WI38 (cell line): ENCODE measurements around the gene CCDC27.

Experiments used
- H3K4me3 ChIP-seq: 2 replicates; pipeline ENCODE4 v1.5.1; 2011; ENCODE audit warnings: low read depth, mild to moderate bottlenecking, control low read depth, low read length
- TF ChIP-seq, protein P1 (sequence below): IDR thresholded peaks from 2 replicates; pipeline ENCODE4 v1.5.1; 2012; ENCODE audit warnings: low read depth, mild to moderate bottlenecking, control low read depth, low read length

The CCDC27 gene

DNA sequence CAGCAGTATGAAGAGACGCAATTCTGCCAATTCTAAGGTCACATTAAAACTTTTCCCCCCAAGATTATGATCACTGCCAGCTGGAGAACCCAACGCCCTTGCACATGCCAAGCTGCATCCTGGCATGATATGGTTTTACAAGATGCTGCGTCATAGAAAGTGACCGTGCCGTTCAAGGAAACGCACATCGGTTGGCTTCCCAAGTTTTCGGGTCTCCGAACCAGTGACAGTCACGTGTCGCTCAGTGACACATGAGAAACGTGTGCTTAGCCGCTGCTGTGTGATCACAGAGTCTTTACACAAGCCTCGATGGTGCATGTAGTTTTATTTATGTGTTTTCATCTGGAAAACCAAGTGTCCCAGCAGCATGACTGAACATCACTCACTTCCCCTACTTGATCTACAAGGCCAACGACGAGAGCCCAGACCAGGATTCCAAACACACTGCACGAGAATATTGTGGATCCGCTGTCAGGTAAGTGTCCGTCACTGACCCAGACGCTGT is 27.7 kb downstream of the CCDC27 start:
- no peak overlapping the region for H3K4me3 ChIP-seq
- TF ChIP-seq, protein P1, sequence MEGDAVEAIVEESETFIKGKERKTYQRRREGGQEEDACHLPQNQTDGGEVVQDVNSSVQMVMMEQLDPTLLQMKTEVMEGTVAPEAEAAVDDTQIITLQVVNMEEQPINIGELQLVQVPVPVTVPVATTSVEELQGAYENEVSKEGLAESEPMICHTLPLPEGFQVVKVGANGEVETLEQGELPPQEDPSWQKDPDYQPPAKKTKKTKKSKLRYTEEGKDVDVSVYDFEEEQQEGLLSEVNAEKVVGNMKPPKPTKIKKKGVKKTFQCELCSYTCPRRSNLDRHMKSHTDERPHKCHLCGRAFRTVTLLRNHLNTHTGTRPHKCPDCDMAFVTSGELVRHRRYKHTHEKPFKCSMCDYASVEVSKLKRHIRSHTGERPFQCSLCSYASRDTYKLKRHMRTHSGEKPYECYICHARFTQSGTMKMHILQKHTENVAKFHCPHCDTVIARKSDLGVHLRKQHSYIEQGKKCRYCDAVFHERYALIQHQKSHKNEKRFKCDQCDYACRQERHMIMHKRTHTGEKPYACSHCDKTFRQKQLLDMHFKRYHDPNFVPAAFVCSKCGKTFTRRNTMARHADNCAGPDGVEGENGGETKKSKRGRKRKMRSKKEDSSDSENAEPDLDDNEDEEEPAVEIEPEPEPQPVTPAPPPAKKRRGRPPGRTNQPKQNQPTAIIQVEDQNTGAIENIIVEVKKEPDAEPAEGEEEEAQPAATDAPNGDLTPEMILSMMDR, result no peak

DNA sequence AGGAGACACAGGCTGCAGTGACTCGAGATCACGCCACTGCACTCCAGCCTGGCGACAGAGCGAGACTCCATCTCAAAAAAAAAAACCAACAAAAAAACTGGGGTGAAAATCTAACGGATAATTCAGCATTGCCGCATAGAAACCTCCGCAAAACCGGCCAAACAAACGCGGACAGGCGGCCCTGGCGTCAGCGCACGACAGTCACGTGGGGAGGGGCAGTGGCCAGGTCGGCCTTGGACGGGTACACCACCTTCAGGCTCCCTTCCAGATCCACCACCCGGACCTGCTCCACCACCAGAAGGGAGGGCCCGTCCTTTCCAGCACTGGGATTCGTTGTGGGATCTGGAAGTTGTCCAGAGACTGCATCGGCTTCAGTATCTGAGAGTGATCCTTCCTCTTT is 28.7 kb downstream of the CCDC27 start:
- no peak overlapping the region for H3K4me3 ChIP-seq
- TF ChIP-seq, protein P1, result no peak

DNA sequence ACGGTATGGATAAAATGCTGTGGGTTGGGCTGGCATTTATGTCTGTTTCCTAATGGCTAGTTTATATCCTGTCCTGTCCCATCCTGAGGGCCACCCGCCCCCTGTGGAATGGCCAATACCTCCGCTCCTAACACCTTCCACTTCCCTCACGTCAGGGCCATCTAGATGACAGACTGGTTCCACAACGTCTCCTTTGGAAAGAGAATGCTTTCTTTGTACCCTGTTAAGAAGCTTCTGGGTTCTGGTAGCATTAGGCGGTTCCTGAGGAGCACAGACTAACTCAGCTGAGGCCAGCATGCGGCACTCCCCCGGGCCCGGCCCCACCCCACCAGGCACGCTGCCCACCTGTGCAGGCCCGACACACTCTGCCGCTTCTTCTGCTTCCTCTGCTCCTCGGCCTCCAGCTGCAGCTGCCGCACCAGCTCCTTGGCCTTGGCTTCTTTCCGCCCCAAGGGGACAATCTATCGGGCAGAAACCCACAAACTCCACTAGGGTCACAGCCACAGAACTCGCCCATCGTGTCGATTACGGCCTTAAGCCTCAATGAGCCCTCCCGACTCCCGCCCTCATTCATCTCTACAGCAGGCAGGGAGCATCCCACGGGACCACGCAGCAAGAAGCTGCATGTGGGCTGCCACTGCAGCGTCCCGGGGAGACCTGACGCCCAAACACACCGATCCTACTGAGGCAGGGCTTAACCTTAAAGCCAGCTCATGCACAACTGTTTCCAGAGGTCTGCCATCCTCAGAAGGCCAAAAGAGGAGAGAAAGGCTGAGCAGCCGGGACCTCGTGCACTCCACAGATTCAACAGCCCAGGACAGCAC is 31.6 kb downstream of the CCDC27 start:
- H3K4me3 ChIP-seq, result no peak overlapping the region
- TF ChIP-seq, protein P1, result no peak

DNA sequence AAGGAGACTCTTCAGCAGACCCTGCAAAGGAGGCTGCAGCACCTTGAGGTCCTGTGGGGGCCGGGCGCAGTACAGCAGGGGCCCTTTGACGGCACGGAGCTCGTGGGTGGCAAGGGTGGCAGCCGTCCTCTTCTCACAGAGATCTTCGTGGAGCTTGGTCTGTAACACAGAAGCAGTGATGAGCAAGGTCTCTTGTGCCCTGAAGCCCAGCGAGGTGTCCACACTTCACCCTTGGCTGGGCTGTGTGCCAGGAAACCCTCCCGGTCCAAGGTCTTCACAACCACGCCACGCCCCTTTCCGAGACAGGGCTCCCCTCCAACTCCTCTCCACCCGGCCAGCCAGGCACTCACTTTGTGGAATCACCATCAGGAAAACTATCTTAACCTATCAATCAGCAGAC is 32.8 kb downstream of the CCDC27 start:
- no peak overlapping the region for H3K4me3 ChIP-seq

DNA sequence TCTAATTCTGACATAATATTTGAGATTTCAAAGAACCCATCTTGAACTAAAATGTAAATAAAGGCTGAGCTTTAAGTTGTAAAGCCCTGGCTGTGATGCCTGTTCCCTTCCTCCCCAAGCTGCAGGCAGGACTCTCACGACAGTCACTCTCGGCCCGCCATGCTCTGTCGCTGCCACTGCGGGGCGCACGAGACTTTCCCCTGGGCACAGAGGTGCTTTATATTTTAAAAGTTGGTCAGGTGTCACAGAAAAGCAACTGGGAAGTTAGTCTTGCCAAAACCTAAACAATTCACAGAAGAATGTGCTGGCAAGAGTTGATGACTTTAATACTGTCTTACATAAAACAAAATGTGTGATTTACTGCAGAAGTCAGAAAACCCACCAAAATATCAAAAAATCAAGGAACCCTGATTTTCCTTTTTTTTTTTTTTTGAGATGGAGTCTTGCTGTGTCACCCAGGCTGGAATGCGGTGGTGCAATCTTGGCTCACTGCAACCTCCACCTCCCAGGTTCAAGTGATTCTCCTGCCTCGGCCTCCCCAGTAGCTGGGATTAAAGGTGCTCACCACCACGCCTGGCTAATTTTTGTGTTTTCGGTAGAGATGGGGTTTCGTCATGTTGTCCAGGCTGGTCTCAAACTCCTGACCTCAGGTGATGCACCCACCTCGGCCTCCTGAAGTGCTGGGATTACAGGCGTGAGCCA is 33.4 kb downstream of the CCDC27 start:
- no peak overlapping the region for H3K4me3 ChIP-seq
- TF ChIP-seq, protein P1, result no peak

More for the DNA sequence above, 32.8 kb downstream of the CCDC27 start:
- TF ChIP-seq, protein P1, result no peak

DNA sequence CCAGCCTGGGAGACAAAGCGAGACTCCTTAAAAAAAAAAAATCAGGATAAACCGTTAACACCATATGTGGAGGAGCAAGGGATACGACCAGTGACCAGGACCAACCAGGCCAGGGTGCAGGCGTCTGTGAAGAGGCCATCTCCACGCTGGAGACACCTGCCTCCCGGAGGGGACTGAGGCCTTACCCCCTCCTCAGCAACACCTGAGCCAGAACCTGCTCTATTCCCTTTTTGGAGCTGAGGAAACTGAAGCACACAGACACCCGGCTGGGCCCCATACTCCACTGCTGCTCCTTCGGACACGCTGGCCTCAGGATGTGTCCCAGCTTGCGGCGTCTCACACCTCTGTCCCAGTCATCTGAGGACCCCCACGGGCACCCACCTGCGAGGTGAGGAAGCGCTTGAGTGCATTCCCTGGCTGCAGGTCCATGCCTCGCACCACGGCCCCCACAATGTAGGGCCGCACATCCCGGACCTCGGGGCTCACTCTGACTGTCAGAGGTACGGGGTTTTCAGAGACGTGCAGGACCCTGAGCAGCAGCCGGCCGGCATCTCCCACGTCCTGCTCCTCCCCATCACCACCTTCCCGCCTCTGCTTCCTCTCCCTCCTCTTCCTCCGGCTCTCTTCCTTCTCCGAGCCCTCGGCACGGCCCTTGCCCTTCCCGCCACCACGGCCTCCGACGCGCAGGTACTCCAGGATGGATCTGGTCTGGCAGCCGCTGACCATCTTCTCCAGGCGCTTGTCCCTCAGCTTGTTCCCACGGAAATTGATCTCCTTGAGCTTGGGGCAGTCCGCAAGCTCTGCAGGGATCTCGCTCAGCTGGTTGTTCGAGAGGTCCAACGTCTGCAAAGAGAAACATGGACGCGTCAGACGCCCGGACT is 34.5 kb downstream of the CCDC27 start:
- TF ChIP-seq, protein P1, result no peak
- no peak overlapping the region for H3K4me3 ChIP-seq
